Measurements from ENCODE around the gene C7orf25.

Gene C7orf25

GRCh38 chr7:42914009-42914408 is 2.1 kb upstream of the C7orf25 start:
- Histone ChIP-seq H3K9me3 (ENCODE audit: insufficient read depth, low read length) (peaks cover 13% of the 10 kb centered on the region; the same call in 1 of the 2 replicates), H3K27me3 (ENCODE audit: insufficient read depth, insufficient read length) (no peaks in the 10 kb centered on the region), H3K36me3 (ENCODE audit: insufficient read depth, insufficient read length, low read length) (peaks cover 62% of the 10 kb centered on the region), H3K4me1 (ENCODE audit: insufficient read depth, insufficient read length) (peaks cover 3% of the 10 kb centered on the region), H3K9ac (ENCODE audit: insufficient read length, low read depth) (no peak overlapping the region), H3K4me3 (ENCODE audit: insufficient read length, low read depth) (no peak overlapping the region)
- DNase-seq (ENCODE audit: low read depth, low spot score): no peak
- TF ChIP-seq SUZ12 (IDR thresholded peaks at IDR 0.05; ENCODE audit: extremely low read depth, insufficient read depth, insufficient read length) (no peak), YY1 (IDR thresholded peaks at IDR 0.05; ENCODE audit: insufficient read depth, insufficient read length) (no peak)

GRCh38 chr7:42913591-42913990 is 1.7 kb upstream of the C7orf25 start:
- TF ChIP-seq ZNF274 (IDR thresholded peaks at IDR 0.05; ENCODE audit: low read depth, low read length) (no peak), YY1 (IDR thresholded peaks at IDR 0.05; ENCODE audit: insufficient read depth, insufficient read length) (no peak), SUZ12 (IDR thresholded peaks at IDR 0.05; ENCODE audit: extremely low read depth, insufficient read depth, insufficient read length) (no peak)
- DNase-seq (ENCODE audit: low read depth, low spot score): no peak
- Histone ChIP-seq H3K4me1 (ENCODE audit: insufficient read depth, insufficient read length) (peaks cover 3% of the 10 kb centered on the region), H3K4me3 (ENCODE audit: insufficient read length, low read depth) (no peak overlapping the region), H3K9me3 (ENCODE audit: insufficient read depth, low read length) (peaks cover 13% of the 10 kb centered on the region; the same call in 1 of the 2 replicates), H3K36me3 (ENCODE audit: insufficient read depth, insufficient read length, low read length) (peaks cover 59% of the 10 kb centered on the region), H3K27me3 (ENCODE audit: insufficient read depth, insufficient read length) (no peaks in the 10 kb centered on the region), H3K9ac (ENCODE audit: insufficient read length, low read depth) (no peak overlapping the region)

- Histone ChIP-seq H3K27me3 (ENCODE audit: insufficient read depth, insufficient read length) (no peaks in the 10 kb centered on the region), H3K4me1 (ENCODE audit: insufficient read depth, insufficient read length) (peaks cover 3% of the 10 kb centered on the region), H3K9me3 (ENCODE audit: insufficient read depth, low read length) (peaks cover 13% of the 10 kb centered on the region; the same call in 1 of the 2 replicates), H3K9ac (ENCODE audit: insufficient read length, low read depth) (no peak overlapping the region), H3K36me3 (ENCODE audit: insufficient read depth, insufficient read length, low read length) (peaks cover 28% of the 10 kb centered on the region), H3K4me3 (ENCODE audit: insufficient read length, low read depth) (no peak overlapping the region)
- TF ChIP-seq ZNF274 (IDR thresholded peaks at IDR 0.05; ENCODE audit: low read depth, low read length) (no peak), SUZ12 (IDR thresholded peaks at IDR 0.05; ENCODE audit: extremely low read depth, insufficient read depth, insufficient read length) (no peak), YY1 (IDR thresholded peaks at IDR 0.05; ENCODE audit: insufficient read depth, insufficient read length) (no peak)
- DNase-seq (ENCODE audit: low read depth, low spot score): no peak
These were observed 1.6 kb downstream of the C7orf25 start for GRCh38 chr7:42910306-42910705.

GRCh38 chr7:42907316-42907715 is 4.6 kb downstream of the C7orf25 start:
- H3K9me3 ChIP-seq (ENCODE audit: insufficient read depth, low read length): peaks cover 13% of the 10 kb centered on the region; the same call in 1 of the 2 replicates
- H3K9ac ChIP-seq (ENCODE audit: insufficient read length, low read depth): no peak overlapping the region
- no peaks in the 10 kb centered on the region for H3K27me3 ChIP-seq (ENCODE audit: insufficient read depth, insufficient read length)
- no peak overlapping the region for H3K4me3 ChIP-seq (ENCODE audit: insufficient read length, low read depth)
- H3K36me3 ChIP-seq (ENCODE audit: insufficient read depth, insufficient read length, low read length): peaks cover 13% of the 10 kb centered on the region
- TF ChIP-seq SUZ12 (IDR thresholded peaks at IDR 0.05; ENCODE audit: extremely low read depth, insufficient read depth, insufficient read length): no peak
- no peak for TF ChIP-seq YY1 (IDR thresholded peaks at IDR 0.05; ENCODE audit: insufficient read depth, insufficient read length)
- TF ChIP-seq ZNF274 (IDR thresholded peaks at IDR 0.05; ENCODE audit: low read depth, low read length): no peak
- H3K4me1 ChIP-seq (ENCODE audit: insufficient read depth, insufficient read length): peaks cover 3% of the 10 kb centered on the region
- DNase-seq (ENCODE audit: low read depth, low spot score): no peak

- DNase-seq (ENCODE audit: low read depth, low spot score): no peak
- Histone ChIP-seq H3K9ac (ENCODE audit: insufficient read length, low read depth) (no peak overlapping the region), H3K9me3 (ENCODE audit: insufficient read depth, low read length) (peaks cover 13% of the 10 kb centered on the region; the same call in 1 of the 2 replicates), H3K36me3 (ENCODE audit: insufficient read depth, insufficient read length, low read length) (peaks cover 13% of the 10 kb centered on the region), H3K27me3 (ENCODE audit: insufficient read depth, insufficient read length) (no peaks in the 10 kb centered on the region), H3K4me3 (ENCODE audit: insufficient read length, low read depth) (no peak overlapping the region), H3K4me1 (ENCODE audit: insufficient read depth, insufficient read length) (peaks cover 3% of the 10 kb centered on the region)
- TF ChIP-seq SUZ12 (IDR thresholded peaks at IDR 0.05; ENCODE audit: extremely low read depth, insufficient read depth, insufficient read length) (no peak), YY1 (IDR thresholded peaks at IDR 0.05; ENCODE audit: insufficient read depth, insufficient read length) (no peak), ZNF274 (IDR thresholded peaks at IDR 0.05; ENCODE audit: low read depth, low read length) (no peak)
These were observed 5.7 kb downstream of the C7orf25 start for GRCh38 chr7:42906181-42906580.

GRCh38 chr7:42902331-42902730 is 9.5 kb downstream of the C7orf25 start:
- Histone ChIP-seq H3K9me3 (ENCODE audit: insufficient read depth, low read length) (no peaks in the 10 kb centered on the region), H3K4me1 (ENCODE audit: insufficient read depth, insufficient read length) (no peaks in the 10 kb centered on the region), H3K9ac (ENCODE audit: insufficient read length, low read depth) (no peak overlapping the region), H3K36me3 (ENCODE audit: insufficient read depth, insufficient read length, low read length) (no peaks in the 10 kb centered on the region), H3K27me3 (ENCODE audit: insufficient read depth, insufficient read length) (no peaks in the 10 kb centered on the region), H3K4me3 (ENCODE audit: insufficient read length, low read depth) (no peak overlapping the region)
- DNase-seq (ENCODE audit: low read depth, low spot score): no peak
- no peak for TF ChIP-seq YY1 (IDR thresholded peaks at IDR 0.05; ENCODE audit: insufficient read depth, insufficient read length)

GRCh38 chr7:42900842-42901241 is 11.0 kb downstream of the C7orf25 start:
- Histone ChIP-seq H3K4me1 (ENCODE audit: insufficient read depth, insufficient read length) (no peaks in the 10 kb centered on the region), H3K9ac (ENCODE audit: insufficient read length, low read depth) (no peak overlapping the region), H3K9me3 (ENCODE audit: insufficient read depth, low read length) (peaks cover 2% of the 10 kb centered on the region; the same call in 1 of the 2 replicates), H3K36me3 (ENCODE audit: insufficient read depth, insufficient read length, low read length) (no peaks in the 10 kb centered on the region), H3K4me3 (ENCODE audit: insufficient read length, low read depth) (no peak overlapping the region), H3K27me3 (ENCODE audit: insufficient read depth, insufficient read length) (no peaks in the 10 kb centered on the region)
- DNase-seq (ENCODE audit: low read depth, low spot score): no peak
- TF ChIP-seq ZNF274 (IDR thresholded peaks at IDR 0.05; ENCODE audit: low read depth, low read length) (no peak), SUZ12 (IDR thresholded peaks at IDR 0.05; ENCODE audit: extremely low read depth, insufficient read depth, insufficient read length) (no peak), YY1 (IDR thresholded peaks at IDR 0.05; ENCODE audit: insufficient read depth, insufficient read length) (no peak)
